WTC11 (cell line): Measurements from ENCODE around the gene TBL1X. TPM values are rescaled to one million over a fixed set of nuclear protein-coding genes. Genes with fewer than 3 reads are reported as not detected.
A peak's percentile ranks its signal among the peaks of the same experiment; 100 is the strongest.

Experiments used
- ATAC-seq: fragments of 200-7000 bp; cut with Tn5 transposase; 2 replicates; pipeline ENCODE4 v1.10.0; 2021; ENCODE audit warnings: mild to moderate bottlenecking, moderate library complexity
- CTCF ChIA-PET: fragments of 300-600 bp; sonication (Branson Sonifier 250); formaldehyde crosslinking; loops from one replicate; lab custom pipeline; 2021; ENCODE audit warnings: antibody characterized with exemption; lab: Charles Lee
- POLR2A ChIA-PET: fragments of 350-600 bp; sonication (Branson Sonifier 250); formaldehyde crosslinking; loops from one replicate; lab custom pipeline; 2021; ENCODE audit warnings: antibody characterized with exemption; lab: Charles Lee
- DNase-seq: peaks from one replicate; pipeline ENCODE4 v3.0.0; 2021; ENCODE audit warnings: low spot score
- H3K27ac Mint-ChIP-seq: 2 replicates; pipeline ENCODE4 v1.8.0; 2021; ENCODE audit warnings: mixed read lengths
- H3K27me3 Mint-ChIP-seq: 2 replicates; pipeline ENCODE4 v1.8.0; 2021; ENCODE audit warnings: low read depth, mild to moderate bottlenecking, moderate library complexity, mixed read lengths
- H3K36me3 Mint-ChIP-seq: 2 replicates; pipeline ENCODE4 v1.8.0; 2021; ENCODE audit warnings: mixed read lengths
- H3K4me1 Mint-ChIP-seq: 2 replicates; pipeline ENCODE4 v1.8.0; 2022; ENCODE audit warnings: mixed read lengths
- H3K4me3 Mint-ChIP-seq: 2 replicates; pipeline ENCODE4 v1.8.0; 2021; ENCODE audit warnings: mild to moderate bottlenecking, moderate library complexity, mixed read lengths
- H3K9me3 Mint-ChIP-seq: 2 replicates; pipeline ENCODE4 v1.8.0; 2021; ENCODE audit warnings: mixed read lengths
- ARID4B ChIP-seq: sonication (generic); formaldehyde crosslinking; IDR thresholded peaks from 2 replicates; pipeline ENCODE4 v1.8.0; 2023; ENCODE audit warnings: missing genetic modification reagents, mild to moderate bottlenecking, borderline replicate concordance
- CDX4 ChIP-seq: fragments of 250-450 bp; sonication (Bioruptor Pico); IDR thresholded peaks from 2 replicates; pipeline ENCODE4 v1.9.0; 2021; ENCODE audit warnings: moderate library complexity, mild to moderate bottlenecking, inconsistent platforms, borderline replicate concordance
- CREB1 ChIP-seq: sonication (generic); formaldehyde crosslinking; IDR thresholded peaks from 2 replicates; pipeline ENCODE4 v1.8.0; 2023; ENCODE audit warnings: mild to moderate bottlenecking, missing genetic modification reagents
- E2F1 ChIP-seq: sonication (generic); formaldehyde crosslinking; IDR thresholded peaks from 2 replicates; pipeline ENCODE4 v1.8.0; 2022; ENCODE audit warnings: mild to moderate bottlenecking, missing genetic modification reagents
- ELF4 ChIP-seq: sonication (generic); formaldehyde crosslinking; IDR thresholded peaks from 2 replicates; pipeline ENCODE4 v1.8.1; 2022; ENCODE audit warnings: low read depth, mild to moderate bottlenecking, moderate library complexity, missing genetic modification reagents
- ETV6 ChIP-seq: sonication (generic); formaldehyde crosslinking; IDR thresholded peaks from 2 replicates; pipeline ENCODE4 v1.8.1; 2022; ENCODE audit warnings: mild to moderate bottlenecking, missing genetic modification reagents
- FOXK1 ChIP-seq: sonication (generic); formaldehyde crosslinking; IDR thresholded peaks from 2 replicates; pipeline ENCODE4 v1.8.0; 2022; ENCODE audit warnings: mild to moderate bottlenecking, moderate library complexity, missing genetic modification reagents
- HMGA2 ChIP-seq: fragments of 250-450 bp; sonication (Bioruptor Pico); IDR thresholded peaks from 2 replicates; pipeline ENCODE4 v1.4.0; 2021; ENCODE audit warnings: mild to moderate bottlenecking, moderate library complexity
- JUN ChIP-seq: sonication (generic); formaldehyde crosslinking; IDR thresholded peaks from 2 replicates; pipeline ENCODE4 v1.8.0; 2023; ENCODE audit warnings: mild to moderate bottlenecking, missing genetic modification reagents
- NFE2L1 ChIP-seq: sonication (generic); formaldehyde crosslinking; IDR thresholded peaks from 2 replicates; pipeline ENCODE4 v1.8.1; 2023; ENCODE audit warnings: missing genetic modification reagents
- TEAD1 ChIP-seq: sonication (generic); formaldehyde crosslinking; IDR thresholded peaks from 2 replicates; pipeline ENCODE4 v1.8.0; 2022; ENCODE audit warnings: mild to moderate bottlenecking, missing genetic modification reagents
- TEAD4 ChIP-seq: sonication (generic); formaldehyde crosslinking; IDR thresholded peaks from 2 replicates; pipeline ENCODE4 v1.8.0; 2022; ENCODE audit warnings: mild to moderate bottlenecking, missing genetic modification reagents
- TP53 ChIP-seq: sonication (generic); formaldehyde crosslinking; IDR thresholded peaks from 2 replicates; pipeline ENCODE4 v1.8.1; 2023; ENCODE audit warnings: mild to moderate bottlenecking, missing genetic modification reagents
- USF2 ChIP-seq: sonication (generic); formaldehyde crosslinking; IDR thresholded peaks from 2 replicates; pipeline ENCODE4 v1.8.1; 2023; ENCODE audit warnings: mild to moderate bottlenecking, missing genetic modification reagents, moderate library complexity
- ZBTB43 ChIP-seq: sonication (generic); formaldehyde crosslinking; IDR thresholded peaks from 2 replicates; pipeline ENCODE4 v1.8.1; 2023; ENCODE audit warnings: mild to moderate bottlenecking, missing genetic modification reagents
- ZMAT4 ChIP-seq: fragments of 250-450 bp; sonication (Bioruptor Pico); IDR thresholded peaks from 2 replicates; pipeline ENCODE4 v1.9.0; 2021; ENCODE audit warnings: mild to moderate bottlenecking
- ZNF138 ChIP-seq: sonication (generic); formaldehyde crosslinking; conservative IDR thresholded peaks from 2 replicates; pipeline ENCODE4 v1.8.1; 2022; ENCODE audit warnings: mild to moderate bottlenecking, moderate library complexity, missing genetic modification reagents
- ZNF232 ChIP-seq: sonication (generic); formaldehyde crosslinking; IDR thresholded peaks from 2 replicates; pipeline ENCODE4 v1.8.0; 2022; ENCODE audit warnings: mild to moderate bottlenecking, missing genetic modification reagents
- ZNF396 ChIP-seq: fragments of 250-450 bp; sonication (Bioruptor Pico); IDR thresholded peaks from 2 replicates; pipeline ENCODE4 v1.8.0; 2021; ENCODE audit warnings: mild to moderate bottlenecking, moderate library complexity, borderline replicate concordance
- ZNF425 ChIP-seq: fragments of 250-450 bp; sonication (Bioruptor Pico); conservative IDR thresholded peaks from 2 replicates; pipeline ENCODE4 v1.9.0; 2021; ENCODE audit warnings: mild to moderate bottlenecking
- ZNF532 ChIP-seq: fragments of 250-450 bp; sonication (Bioruptor Pico); IDR thresholded peaks from 2 replicates; pipeline ENCODE4 v1.9.0; 2021; ENCODE audit warnings: mild to moderate bottlenecking, borderline replicate concordance
- ZNF671 ChIP-seq: fragments of 250-450 bp; sonication (Bioruptor Pico); IDR thresholded peaks from 2 replicates; pipeline ENCODE4 v1.8.0; 2021; ENCODE audit warnings: mild to moderate bottlenecking
- total RNA-seq: library from RNA; stranded (reverse); gene quantifications from 3 replicates; pipeline ENCODE4 v1.2.3, GENCODE V29; 2021

Gene TBL1X
- total RNA-seq, 1 experiment from 2014 or later = 27.7 TPM

GRCh38 chrX:9765737-9766097 lies 300.9 kb downstream of the TBL1X start, which contains the start of gene GPR143 (continued):
- TF ChIP-seq ZNF425 (CRISPR knock-in tag) = no peak
- TF ChIP-seq NFE2L1 = no peak; the same call in 1 of the 2 replicates
- TF ChIP-seq USF2 (CRISPR knock-in tag) = peak; percentile 79
- TF ChIP-seq TP53 (CRISPR knock-in tag) = no peak
- no peak for TF ChIP-seq ZNF232
- TF ChIP-seq ZNF532 = no peak
- no peak for TF ChIP-seq ZNF396 (CRISPR knock-in tag)
- 0 out of 2 replicates have a peak, but pooled peaks have one; percentile 19 for TF ChIP-seq TEAD1 (CRISPR knock-in tag)
- TF ChIP-seq HMGA2 = no peak
- 0 out of 2 replicates have a peak, but pooled peaks have one; percentile 23 for TF ChIP-seq FOXK1 (CRISPR knock-in tag)
- TF ChIP-seq ZMAT4 = no peak
- TF ChIP-seq ELF4 (CRISPR knock-in tag) = no peak
- no peak for TF ChIP-seq ARID4B (CRISPR knock-in tag)
- TF ChIP-seq ZNF671 (CRISPR knock-in tag) = no peak

GRCh38 chrX:9767375-9767774 lies 302.5 kb downstream of the TBL1X start:
- H3K27me3 Mint-ChIP-seq = no peaks in the 10 kb centered on the region
- CTCF ChIA-PET = no interaction called here
- no peak for DNase-seq
- H3K36me3 Mint-ChIP-seq = no peaks in the 10 kb centered on the region
- H3K4me1 Mint-ChIP-seq = peaks cover 3% of the 10 kb centered on the region
- POLR2A ChIA-PET = no interaction called here
- no peak overlapping the region for H3K27ac Mint-ChIP-seq
- no peak overlapping the region for H3K4me3 Mint-ChIP-seq
- H3K9me3 Mint-ChIP-seq = no peaks in the 10 kb centered on the region
- no peak for ATAC-seq
- TF ChIP-seq NFE2L1 (no peak), E2F1 (CRISPR knock-in tag) (no peak), HMGA2 (no peak), ZBTB43 (CRISPR knock-in tag) (no peak), JUN (CRISPR knock-in tag) (no peak), ZNF138 (CRISPR knock-in tag) (no peak), CDX4 (CRISPR knock-in tag) (no peak), ETV6 (CRISPR knock-in tag) (no peak), TEAD4 (CRISPR knock-in tag) (no peak), CREB1 (CRISPR knock-in tag) (no peak)
